ENCODE results near the gene TCN2.
"Not testable (repeated sequence)": the region's sequence is repeated elsewhere in the genome, so short reads cannot be mapped to it uniquely, and the experiment has no call there.

Gene TCN2

DNA sequence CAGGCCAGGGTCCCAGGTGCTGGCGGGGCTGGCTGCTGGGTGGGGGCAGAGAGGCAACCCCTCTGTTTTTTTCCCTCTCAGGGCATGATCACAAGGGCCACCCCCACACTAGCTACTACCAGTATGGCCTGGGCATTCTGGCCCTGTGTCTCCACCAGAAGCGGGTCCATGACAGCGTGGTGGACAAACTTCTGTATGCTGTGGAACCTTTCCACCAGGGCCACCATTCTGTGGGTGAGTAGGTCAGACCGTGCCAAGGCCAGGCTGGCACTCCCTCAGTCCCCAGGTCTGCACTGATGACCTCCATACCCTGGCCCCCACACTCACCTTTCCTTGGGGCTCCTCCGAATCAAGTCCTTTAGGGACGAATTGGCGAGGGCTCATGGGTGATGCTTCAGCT lies 7.3 kb downstream of the TCN2 start:
- no peak for DNase-seq

DNA sequence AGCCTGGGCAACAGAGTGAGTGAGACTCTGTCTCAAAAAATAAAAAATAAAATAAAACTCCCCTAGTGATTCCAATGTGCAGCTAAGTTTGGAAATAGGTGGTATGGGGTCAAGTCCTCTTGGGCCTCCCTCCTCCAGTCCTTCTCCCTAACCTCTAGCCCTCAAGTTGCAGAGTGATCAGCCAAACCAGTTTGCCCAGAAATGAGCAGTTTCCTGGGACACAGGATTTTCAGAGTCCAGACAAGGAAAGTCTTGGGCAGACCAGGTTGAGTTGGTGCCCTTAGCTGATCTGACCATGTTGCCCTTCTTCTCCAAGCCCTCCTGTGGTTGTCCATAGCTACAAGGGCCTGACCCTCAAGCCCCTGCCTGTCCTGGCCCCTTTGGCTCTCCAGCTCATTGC lies 7.9 kb downstream of the TCN2 start:
- no peak for DNase-seq

DNA sequence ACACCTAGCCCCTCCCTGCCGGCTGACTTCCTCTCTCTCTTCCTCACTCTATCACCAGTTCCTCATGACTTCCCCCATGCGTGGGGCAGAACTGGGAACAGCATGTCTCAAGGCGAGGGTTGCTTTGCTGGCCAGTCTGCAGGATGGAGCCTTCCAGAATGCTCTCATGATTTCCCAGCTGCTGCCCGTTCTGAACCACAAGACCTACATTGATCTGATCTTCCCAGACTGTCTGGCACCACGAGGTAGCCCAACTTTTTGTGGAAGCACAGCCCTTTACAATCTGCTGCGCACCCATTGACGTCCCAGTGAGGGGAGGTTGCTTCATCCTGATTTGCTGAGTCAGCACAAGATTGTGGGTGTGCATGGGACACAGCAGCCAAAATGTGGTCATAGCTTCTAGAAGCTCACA lies 8.6 kb downstream of the TCN2 start:
- DNase-seq: no peak

DNA sequence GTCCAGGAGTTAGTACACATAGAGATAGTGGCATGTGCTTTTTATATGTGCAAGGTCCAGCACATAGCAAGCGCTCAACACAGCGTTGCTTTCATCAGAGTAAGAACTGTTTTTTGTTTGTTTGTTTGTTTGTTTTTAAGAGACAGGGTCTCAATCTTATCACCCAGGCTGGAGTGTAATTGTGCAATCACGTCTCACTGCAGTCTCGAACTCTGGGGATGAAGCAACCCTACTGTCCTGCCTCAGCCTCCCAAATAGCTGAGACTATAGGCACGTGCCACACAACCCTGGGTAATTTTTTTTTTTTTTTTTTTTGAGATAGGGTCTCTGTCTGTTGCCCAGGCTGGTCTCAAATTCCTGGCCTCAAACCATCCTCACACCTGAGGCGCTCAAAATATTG lies 10.8 kb downstream of the TCN2 start:
- no peak for DNase-seq

DNA sequence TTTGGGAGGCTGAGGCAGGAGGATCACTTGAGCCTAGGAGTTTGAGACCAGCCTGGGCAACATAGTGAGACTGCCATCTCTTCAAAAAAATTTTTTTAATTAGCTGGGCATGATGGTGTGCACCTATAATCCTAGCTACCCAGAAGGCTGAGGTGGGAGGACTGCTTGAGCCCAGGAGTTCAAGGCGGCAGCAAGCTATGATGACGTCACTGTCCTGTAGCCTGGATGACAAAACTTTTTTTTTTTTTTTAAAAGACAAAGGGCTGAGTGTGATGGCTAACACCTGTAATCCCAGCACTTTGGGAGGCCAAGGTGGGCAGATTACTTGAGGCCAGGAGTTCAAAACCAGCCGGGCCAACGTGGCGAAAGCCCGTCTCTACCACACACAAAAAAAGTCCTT lies 12.9 kb downstream of the TCN2 start:
- DNase-seq: not testable (repeated sequence)

DNA sequence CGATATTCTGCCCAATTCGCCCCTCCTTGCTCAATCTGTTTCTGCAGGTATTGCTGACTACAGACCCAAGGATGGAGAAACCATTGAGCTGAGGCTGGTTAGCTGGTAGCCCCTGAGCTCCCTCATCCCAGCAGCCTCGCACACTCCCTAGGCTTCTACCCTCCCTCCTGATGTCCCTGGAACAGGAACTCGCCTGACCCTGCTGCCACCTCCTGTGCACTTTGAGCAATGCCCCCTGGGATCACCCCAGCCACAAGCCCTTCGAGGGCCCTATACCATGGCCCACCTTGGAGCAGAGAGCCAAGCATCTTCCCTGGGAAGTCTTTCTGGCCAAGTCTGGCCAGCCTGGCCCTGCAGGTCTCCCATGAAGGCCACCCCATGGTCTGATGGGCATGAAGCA lies 19.4 kb downstream of the TCN2 start:
- DNase-seq: no peak

DNA sequence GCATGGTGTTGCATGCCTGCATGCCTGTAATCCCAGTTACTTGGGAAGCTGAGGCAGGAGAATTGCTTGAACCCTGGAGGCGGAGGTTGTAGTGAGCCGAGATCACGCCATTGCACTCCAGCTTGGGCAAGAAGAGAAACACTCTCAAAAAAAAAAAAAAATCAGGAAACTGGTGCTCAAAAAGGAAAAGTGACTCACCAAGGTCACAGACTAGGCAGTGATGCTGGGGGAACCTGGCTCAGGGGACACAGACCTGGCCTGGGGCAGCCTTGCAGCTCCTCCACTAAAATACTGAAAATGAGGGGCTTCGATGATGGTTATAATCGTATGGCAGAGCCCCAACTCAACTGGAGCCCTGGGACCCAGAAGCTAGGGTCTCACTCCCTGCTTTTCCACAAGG lies 20.5 kb downstream of the TCN2 start:
- DNase-seq: no peak

DNA sequence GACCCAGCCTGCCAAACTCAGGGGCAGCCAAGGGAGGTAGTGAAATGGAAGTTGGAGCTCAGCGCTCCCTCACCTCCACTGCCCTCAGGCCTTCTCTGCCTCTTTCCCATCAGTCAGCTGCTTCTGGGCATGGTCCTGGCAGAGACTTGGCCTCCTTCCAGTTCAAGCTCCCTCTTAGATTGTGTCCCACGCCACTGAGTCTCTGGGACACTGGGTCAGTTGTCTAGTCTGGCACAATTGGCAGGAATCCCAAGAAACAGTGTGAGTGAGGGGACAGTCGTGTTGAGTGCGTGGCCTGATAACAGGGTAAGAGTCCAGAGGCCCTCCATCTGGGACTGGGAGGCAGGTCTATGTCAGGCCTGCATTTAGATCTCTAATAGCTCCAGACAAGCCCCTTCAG lies 21.5 kb downstream of the TCN2 start:
- no peak for DNase-seq

DNA sequence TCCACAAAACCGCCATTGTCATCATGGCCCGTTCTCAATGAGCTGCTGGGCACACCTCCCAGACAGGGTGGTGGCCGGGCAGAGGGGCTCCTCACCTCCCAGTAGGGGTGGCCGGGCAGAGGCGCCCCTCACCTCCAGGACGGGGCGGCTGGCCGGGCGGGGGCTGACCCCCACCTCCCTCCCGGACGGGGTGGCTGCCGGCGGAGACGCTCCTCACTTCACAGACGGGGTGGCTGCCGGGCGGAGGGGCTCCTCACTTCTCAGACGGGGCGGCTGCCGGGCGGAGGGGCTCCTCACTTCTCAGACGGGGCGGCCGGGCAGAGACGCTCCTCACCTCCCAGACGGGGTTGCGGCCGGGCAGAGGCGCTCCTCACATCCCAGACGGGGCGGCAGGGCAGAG lies 24.5 kb downstream of the TCN2 start:
- DNase-seq: not testable (repeated sequence)

DNA sequence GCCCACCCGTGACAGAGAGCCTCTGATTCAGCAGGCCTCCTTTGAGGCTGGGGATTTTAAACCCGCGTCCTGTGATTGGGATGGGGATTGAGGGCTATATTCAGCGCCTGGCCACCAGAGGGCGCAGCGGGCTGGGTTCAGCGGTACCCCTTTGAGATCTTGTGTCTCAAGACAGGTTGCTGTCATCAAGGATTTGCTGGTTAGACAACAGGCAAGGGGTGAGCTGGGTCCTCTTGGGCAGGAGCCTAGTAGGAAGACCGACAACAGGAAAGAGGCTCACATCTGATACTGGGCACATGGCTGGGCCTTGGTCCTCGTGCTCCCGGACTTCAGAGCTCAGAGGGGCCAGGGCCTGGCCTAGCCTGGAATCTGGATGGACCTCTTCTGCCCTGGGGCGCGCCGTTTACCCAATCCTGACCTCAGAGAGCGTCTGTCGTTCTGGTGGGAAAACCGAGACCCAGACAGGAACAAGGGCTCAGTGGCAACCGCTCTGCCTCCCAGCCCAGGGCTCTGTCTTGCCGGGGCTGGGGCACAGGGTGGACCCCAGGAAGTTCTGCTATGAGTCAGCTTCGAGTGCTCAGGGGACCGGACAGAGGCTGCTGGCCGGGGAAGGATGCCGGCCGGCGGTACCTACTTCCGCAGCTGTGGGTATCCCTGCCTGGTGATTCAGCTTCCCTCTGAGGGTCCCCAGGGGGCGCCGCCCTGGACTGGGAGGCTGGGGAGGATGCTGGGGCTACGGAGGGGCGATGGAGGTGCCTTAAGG lies 27.7 kb downstream of the TCN2 start:
- peak; percentile 34 for DNase-seq

DNA sequence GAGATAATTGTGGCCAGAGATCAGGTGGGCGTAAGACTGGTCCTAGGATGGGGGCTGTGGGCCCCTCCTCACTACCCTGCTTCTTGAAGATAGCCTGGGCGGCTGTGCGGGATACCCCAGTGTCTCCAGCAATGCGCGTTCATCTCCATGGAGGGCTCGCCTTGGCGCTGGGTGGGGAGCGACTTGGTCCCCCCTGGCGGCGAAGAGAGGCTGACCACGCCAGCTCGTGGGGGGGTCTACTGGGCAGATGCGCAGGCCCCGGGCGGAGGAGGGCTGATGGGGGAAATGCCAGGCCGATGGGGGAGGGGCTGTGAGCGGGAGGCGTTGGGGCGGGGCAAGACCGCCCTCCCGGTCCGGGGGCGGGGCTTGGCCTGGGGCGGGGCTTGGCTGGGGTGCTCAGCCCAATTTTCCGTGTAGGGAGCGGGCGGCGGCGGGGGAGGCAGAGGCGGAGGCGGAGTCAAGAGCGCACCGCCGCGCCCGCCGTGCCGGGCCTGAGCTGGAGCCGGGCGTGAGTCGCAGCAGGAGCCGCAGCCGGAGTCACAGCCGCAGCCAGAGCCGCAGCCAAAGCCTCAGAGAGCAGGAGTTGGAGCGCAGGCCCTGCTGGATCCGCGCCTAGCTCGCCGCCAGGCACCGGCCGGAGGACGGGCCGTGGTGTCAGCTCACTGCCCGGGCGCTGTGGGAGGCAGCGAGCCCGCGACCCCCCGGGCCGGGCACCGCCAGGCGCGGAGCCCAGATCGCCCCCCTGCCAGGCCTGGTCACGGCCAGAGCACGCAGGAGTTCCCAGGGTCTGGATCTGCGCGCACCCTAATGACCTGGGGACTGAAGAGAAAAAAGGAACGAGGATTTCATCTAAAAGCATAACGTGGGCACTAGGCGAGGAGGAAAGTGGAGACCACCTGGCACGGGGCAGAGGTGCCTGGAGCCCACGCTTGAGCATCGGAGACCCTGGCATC lies 28.6 kb downstream of the TCN2 start, which contains the start of gene SLC35E4:
Gene SLC35E4 (plus strand): TSS at position 509 of the 953 bp plus-strand sequence. CDS start 670 bp downstream, outside the sequence.
- DNase-seq: peak; percentile 8

DNA sequence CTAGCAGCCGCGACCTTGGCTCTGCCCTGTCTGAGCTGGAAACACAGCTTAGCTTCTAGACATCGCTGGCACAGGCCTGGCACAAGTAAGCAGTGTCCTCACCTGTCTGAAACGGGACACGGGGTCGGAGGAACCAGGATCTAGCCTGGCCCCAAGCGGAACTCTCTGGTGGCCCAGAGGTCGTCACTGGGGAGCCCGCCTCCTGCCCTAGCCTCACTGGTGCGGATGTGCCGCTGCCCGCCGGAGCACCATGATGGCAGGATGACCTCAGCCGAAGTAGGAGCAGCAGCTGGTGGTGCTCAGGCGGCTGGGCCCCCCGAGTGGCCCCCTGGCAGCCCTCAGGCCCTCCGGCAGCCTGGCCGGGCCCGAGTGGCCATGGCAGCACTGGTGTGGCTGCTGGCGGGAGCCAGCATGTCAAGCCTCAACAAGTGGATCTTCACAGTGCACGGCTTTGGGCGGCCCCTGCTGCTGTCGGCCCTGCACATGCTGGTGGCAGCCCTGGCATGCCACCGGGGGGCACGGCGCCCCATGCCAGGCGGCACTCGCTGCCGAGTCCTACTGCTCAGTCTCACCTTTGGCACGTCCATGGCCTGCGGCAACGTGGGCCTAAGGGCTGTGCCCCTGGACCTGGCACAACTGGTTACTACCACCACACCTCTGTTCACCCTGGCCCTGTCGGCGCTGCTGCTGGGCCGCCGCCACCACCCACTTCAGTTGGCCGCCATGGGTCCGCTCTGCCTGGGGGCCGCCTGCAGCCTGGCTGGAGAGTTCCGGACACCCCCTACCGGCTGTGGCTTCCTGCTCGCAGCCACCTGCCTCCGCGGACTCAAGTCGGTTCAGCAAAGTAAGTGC lies 29.5 kb downstream of the TCN2 start:
- DNase-seq: no peak

DNA sequence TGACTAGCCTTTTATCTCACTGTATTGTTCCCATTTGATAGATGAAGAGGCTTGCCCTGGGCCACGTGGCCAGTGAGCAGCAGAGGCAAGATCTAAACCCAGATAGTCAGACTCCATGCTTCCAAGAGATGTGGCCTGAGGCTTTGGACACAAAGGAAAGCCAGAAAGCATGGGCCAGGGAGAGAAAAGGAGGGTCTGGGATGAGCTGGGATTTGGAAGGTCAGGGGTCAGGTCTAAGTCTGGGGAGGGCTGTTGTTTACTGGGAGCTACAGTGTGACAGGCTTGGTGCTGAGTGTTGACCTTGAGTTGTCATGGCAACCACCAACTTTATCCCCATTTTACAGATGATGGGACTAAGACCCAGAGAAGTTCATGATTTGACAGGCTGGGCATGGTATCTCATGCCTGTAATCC lies 30.7 kb downstream of the TCN2 start:
- no peak for DNase-seq

DNA sequence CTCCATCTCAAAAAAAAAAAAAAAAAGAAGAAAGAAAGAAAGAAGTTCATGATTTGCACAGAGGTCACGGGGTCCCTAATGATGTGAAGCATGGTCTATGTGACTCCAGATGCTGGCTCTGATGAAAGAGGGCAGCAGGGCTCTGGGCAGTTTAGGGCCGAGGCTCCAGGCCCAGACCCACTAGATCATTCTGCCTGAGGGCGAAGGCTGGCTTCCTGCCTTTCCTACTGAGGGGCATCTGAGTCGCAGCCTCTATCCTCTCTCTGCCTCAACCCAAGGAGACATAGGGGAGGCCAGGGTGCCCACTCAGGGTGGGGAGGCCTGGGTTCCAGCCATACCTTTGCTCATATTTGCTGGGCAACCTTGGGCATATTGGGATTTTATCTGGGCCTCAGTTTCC lies 33.4 kb downstream of the TCN2 start:
- DNase-seq: no peak

DNA sequence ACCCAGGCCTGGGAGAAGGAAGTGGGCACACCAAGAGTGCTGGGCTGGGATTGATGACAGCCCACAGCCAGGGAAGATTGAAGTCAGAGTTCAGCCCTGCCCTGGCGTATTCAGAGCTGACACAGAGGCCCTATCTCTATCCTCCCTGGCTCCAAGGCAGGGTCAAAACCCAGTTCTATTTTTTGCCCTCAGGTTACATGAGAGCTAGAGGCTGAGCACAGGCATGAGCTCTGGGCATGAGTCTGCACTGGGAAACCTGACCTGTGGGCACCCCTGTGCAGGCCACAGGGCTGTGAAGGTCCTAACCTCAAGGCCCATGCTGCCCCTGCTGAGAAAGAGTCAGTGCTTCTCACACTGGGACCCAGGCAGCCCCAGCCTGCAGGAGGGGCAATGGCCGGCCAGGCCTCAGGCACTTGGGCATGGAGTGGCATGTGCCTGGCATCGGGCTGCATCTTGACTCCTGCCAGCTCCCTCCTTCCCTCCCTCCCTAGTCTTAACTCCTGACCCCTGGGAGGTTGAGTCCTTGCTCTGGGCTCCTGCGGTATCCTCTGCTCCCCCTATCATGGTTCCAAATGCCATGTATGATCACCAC lies 34.0 kb downstream of the TCN2 start:
- DNase-seq: no peak

DNA sequence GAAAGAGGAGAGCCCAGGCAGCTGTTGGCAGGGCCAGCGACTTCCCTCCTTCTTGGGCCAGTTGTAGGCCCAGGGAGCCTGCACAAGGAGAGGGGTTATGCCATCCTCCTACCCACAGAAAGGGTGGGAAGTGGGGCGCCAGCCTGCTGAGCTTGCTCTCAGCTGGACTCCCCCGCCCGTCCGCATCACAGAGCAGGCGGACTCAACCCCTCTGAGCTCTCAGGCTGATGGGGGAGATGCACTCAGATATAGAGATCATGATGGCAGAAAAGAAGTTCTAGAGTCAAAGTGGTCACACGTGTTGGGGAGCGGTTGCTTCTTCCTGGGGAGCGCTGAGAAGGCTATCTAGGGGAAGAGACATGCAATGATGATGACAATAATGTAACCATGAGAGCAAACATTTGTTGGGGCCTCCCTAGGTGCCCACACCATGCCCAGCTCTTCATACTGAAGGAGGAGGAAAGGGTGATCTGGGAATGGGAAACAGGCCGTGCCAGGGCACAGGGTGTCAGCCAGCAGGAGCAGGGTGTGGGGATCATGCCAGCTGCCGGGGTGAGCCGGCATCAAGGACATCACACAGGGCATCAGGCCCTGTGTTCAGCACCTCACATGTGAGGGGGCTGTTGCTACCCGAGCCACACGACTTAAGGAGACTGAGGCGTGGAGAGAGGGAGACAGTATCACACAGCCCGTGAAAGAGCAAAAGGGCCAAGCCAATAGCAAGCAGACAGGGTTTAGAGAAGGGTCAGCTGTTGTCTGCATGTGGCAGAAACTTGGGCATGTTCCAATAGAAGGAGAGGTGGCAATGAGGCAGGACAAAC lies 36.3 kb downstream of the TCN2 start:
- no peak for DNase-seq

DNA sequence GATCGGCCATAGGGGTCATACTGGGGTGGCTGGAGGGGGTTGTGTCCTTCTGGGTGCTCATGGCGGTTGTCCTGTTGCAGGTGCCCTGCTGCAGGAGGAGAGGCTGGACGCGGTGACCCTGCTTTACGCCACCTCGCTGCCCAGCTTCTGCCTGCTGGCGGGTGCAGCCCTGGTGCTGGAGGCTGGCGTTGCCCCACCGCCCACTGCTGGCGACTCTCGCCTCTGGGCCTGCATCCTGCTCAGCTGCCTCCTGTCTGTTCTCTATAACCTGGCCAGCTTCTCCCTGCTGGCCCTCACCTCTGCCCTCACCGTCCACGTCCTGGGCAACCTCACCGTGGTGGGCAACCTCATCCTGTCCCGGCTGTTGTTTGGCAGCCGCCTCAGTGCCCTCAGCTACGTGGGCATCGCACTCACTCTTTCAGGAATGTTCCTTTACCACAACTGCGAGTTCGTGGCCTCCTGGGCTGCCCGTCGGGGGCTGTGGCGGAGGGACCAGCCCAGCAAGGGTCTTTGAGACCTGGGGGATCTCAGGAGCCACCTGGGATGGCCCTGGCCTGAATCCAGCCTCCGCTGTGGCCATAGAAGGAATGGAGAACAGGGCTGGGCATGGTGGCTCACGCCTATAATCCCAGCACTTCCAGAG lies 39.7 kb downstream of the TCN2 start:
- DNase-seq: no peak

DNA sequence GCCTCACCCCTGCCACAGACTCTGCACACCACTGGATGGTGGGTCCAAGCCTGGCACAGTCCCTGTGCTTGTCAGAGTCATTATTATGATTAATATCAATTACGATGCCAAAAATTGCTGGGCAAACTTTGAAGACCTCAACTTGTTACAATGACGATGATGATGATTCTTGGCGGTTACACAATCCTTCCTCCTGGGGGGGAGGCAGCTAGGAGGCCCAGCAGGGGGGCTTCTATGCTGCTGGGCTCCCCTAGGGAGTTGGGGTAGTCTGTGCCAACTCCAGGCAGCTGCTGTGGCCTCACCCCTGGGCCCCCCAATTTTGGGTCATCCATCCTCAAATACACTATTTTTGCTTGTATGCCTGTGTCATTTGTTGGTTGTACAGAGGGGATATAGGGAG lies 40.6 kb downstream of the TCN2 start:
- DNase-seq: no peak

DNA sequence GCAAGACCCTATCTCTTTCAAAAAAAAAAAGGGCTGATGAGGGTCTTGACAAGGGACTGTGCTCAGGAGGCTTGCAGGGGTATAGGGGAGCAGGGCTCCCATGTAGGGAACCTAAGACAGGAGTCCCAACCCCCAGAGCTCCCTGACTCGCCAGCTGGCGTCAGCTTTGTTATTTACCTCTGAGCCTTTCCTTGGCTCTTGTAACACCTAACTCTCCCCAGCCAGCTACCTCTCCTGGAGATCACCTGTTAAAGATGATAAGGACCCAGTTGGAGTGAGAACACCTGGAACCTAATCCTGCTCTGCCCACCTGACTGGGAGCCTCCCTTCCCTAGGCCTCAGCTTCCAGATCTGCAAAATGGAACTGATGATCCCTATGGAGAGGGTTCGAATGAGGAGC lies 41.9 kb downstream of the TCN2 start:
- DNase-seq: no peak

DNA sequence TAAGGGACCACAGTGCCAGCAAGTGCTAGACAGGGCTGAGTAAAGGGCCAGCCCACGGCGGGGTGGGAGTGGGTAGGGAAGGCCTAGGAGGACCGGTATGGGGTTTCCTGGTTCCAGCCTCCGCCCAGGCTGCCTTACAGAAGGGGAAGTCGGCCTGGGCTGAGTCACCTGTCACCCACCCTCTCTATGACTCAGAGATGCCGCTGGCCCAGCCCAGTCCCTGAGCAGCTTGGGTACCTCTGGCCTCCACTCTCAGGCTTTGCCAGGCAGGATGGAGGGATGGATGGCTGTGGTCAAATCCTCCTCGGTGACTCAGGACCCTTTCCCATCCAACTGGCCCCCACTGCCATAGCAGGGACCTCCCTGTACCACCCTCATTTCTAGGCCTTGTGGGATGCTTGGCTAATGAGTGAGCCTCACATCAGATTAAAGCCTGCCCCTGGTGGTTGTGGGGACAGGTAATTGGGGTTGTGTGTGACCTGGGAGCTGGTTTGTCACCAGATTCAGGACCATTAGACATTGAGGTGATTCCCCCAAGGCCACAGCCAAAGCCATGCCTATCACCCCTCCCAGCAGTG lies 42.5 kb downstream of the TCN2 start:
- DNase-seq: no peak

All from NCI-H187 treated with DMSO at 0.1 percent for 48 hours (cell line).